ENCODE results near the gene TMEM176A.

GRCh38 chr7:150801242-150801945 is 825 bp downstream of the TMEM176A start:
- TF ChIP-seq, protein P1, sequence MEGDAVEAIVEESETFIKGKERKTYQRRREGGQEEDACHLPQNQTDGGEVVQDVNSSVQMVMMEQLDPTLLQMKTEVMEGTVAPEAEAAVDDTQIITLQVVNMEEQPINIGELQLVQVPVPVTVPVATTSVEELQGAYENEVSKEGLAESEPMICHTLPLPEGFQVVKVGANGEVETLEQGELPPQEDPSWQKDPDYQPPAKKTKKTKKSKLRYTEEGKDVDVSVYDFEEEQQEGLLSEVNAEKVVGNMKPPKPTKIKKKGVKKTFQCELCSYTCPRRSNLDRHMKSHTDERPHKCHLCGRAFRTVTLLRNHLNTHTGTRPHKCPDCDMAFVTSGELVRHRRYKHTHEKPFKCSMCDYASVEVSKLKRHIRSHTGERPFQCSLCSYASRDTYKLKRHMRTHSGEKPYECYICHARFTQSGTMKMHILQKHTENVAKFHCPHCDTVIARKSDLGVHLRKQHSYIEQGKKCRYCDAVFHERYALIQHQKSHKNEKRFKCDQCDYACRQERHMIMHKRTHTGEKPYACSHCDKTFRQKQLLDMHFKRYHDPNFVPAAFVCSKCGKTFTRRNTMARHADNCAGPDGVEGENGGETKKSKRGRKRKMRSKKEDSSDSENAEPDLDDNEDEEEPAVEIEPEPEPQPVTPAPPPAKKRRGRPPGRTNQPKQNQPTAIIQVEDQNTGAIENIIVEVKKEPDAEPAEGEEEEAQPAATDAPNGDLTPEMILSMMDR (IDR thresholded peaks at IDR 0.05; ENCODE audit: low read depth, low read length), result no peak
- TF ChIP-seq POLR2A (IDR thresholded peaks at IDR 0.05; ENCODE audit: extremely low read depth, insufficient read length), result no peak
- TF ChIP-seq MAX (IDR thresholded peaks at IDR 0.05; ENCODE audit: low read depth, low read length), result no peak

Data from NB4 (cell line).